Fibroblast of villous mesenchyme (primary cell): ENCODE results near the gene RTL5. TPM values are rescaled to one million over a fixed set of nuclear protein-coding genes. Genes with fewer than 3 reads are reported as not detected.

ENCODE experiments used
- DNase-seq: peaks from one replicate; pipeline ENCODE4 v3.0.0-alpha.2; 2010; ENCODE audit warnings: low read depth
- H3K4me3 ChIP-seq: 2 replicates; pipeline ENCODE4 v1.5.1; 2011; ENCODE audit warnings: low read depth, mild to moderate bottlenecking, low read length
- CTCF ChIP-seq: IDR thresholded peaks from 2 replicates; pipeline ENCODE4 v1.5.1; 2012; ENCODE audit warnings: low read depth, mild to moderate bottlenecking, low read length; ENCODE audit not compliant: insufficient read depth
- total RNA-seq: library from RNA; depleted of rRNA; stranded (reverse); fragments of >200 nt; gene quantifications from 2 replicates; pipeline ENCODE4 v1.2.3, GENCODE V29; 2012

RTL5 gene
- total RNA-seq, 1 donor = 2.2 TPM

GRCh38 chrX:72081605-72082320 is 50.0 kb downstream of the RTL5 start:
- no peak overlapping the region for H3K4me3 ChIP-seq
- TF ChIP-seq CTCF = no peak
- DNase-seq = no peak

GRCh38 chrX:72080800-72081199 is 50.9 kb downstream of the RTL5 start:
- no peak for DNase-seq
- no peak overlapping the region for H3K4me3 ChIP-seq
- no peak for TF ChIP-seq CTCF

- DNase-seq = no peak
- H3K4me3 ChIP-seq = no peak overlapping the region
- no peak for TF ChIP-seq CTCF
These were observed 51.6 kb downstream of the RTL5 start for GRCh38 chrX:72080150-72080549.

GRCh38 chrX:72079607-72080006 is 52.1 kb downstream of the RTL5 start:
- no peak for TF ChIP-seq CTCF
- no peak for DNase-seq
- no peak overlapping the region for H3K4me3 ChIP-seq

- DNase-seq = no peak
- no peak overlapping the region for H3K4me3 ChIP-seq
- no peak for TF ChIP-seq CTCF
These were observed 53.3 kb downstream of the RTL5 start for GRCh38 chrX:72078411-72078810.

Other genes starting within 250 kb of the RTL5 start
- 9.7 and 9.9 TPM in 2 replicates for gene NHSL2, start 221.1 kb downstream of the RTL5 start, total RNA-seq
- gene PIN4, start 49.8 kb upstream of the RTL5 start, total RNA-seq = 6.9 and 10.6 TPM in 2 replicates
- 2.3 and 5.6 TPM in 2 replicates for gene ERCC6L, start 107.1 kb upstream of the RTL5 start, total RNA-seq
- 744 and 806 TPM in 2 replicates for gene RPS4X, start 145.3 kb upstream of the RTL5 start, total RNA-seq
- not detected in 2 replicates for gene CITED1, start 174.0 kb upstream of the RTL5 start, total RNA-seq